Activated T-helper 2 cell treated with anti-CD3 and anti-CD28 coated beads, Interferon-gamma antibody, Interleukin-2, Interleukin-4, amounts not matched to agents 10 μg/mL and 5 μg/mL and 100 μg/mL, durations not matched to agents 14 hours and 24 hours and 36 hours (primary cell): Measurements from ENCODE around the gene WFIKKN1. TPM values are rescaled to one million over a fixed set of nuclear protein-coding genes. Genes with fewer than 3 reads are reported as not detected.

Source experiments
- DNase-seq: peaks from one replicate; pipeline ENCODE4 v3.0.0; 2021; ENCODE audit warnings: low spot score
- H3K27ac Mint-ChIP-seq: one replicate; pipeline ENCODE4 v1.8.0; 2021; ENCODE audit warnings: mixed read lengths
- H3K27me3 Mint-ChIP-seq: one replicate; pipeline ENCODE4 v1.8.0; 2021; ENCODE audit warnings: low read depth, mixed read lengths
- H3K36me3 Mint-ChIP-seq: one replicate; pipeline ENCODE4 v1.8.0; 2021; ENCODE audit warnings: low read depth, mixed read lengths
- H3K4me1 Mint-ChIP-seq: one replicate; pipeline ENCODE4 v1.8.0; 2021; ENCODE audit warnings: low read depth, mixed read lengths
- H3K4me3 Mint-ChIP-seq: one replicate; pipeline ENCODE4 v1.8.0; 2021; ENCODE audit warnings: low read depth, mild to moderate bottlenecking, moderate library complexity, mixed read lengths
- H3K9me3 Mint-ChIP-seq: one replicate; pipeline ENCODE4 v1.8.0; 2021; ENCODE audit warnings: mixed read lengths
- intact Hi-C: fragments of 100-400 bp; cut with micrococcal nuclease; formaldehyde crosslinking; loops from one replicate; pipeline ENCODE4 v1.15.1; 2023
- total RNA-seq: library from RNA; stranded (reverse); gene quantifications from 2 replicates; pipeline ENCODE4 v1.2.3, GENCODE V29; 2022

WFIKKN1 gene
- total RNA-seq, 1 donor from 2014 or later: 0.57 TPM

DNA sequence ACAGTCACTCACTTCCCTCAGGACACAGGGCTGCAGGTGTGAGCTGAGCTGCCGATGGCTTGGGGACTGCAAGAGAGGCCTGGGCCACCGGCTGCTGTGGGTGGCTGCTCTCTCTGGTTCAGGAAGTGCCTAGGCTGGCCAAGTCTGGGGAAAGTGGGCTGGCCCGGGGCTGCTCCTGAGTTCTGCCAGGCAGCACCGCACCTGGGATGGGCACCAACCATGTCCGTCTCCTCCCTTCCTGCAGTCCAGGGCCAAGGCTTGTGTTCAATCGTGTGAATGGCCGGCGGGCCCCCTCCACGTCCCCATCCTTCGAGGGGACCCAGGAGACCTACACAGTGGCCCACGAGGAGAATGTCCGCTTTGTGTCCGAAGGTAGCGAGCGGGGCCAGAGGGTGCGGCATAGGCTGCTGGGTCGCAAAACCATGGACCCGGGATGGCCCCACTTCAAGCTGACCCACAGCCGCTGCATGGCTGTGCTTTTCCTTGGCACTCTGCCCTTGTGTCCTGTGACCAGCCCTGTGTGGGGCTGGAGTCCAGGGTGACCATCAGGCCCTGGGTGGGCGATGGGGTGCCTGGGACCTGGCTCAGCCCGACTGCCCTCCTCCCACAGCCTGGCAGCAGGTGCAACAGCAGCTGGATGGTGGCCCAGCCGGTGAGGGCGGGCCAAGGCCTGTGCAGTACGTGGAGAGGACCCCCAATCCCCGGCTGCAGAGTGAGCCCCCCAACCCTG, 16.6 kb downstream of the WFIKKN1 start:
- no peak for DNase-seq
- H3K4me1 Mint-ChIP-seq: peaks cover 4% of the 10 kb centered on the region
- H3K27me3 Mint-ChIP-seq: no peaks in the 10 kb centered on the region
- peaks cover 16% of the 10 kb centered on the region for H3K36me3 Mint-ChIP-seq
- intact Hi-C loops: loop anchor here (10.0 kb wide), 1 partner anchor 967 kb away; the partner anchor contains the start of genes CRAMP1 and IFT140
- no peaks in the 10 kb centered on the region for H3K9me3 Mint-ChIP-seq
- no peak overlapping the region for H3K27ac Mint-ChIP-seq
- H3K4me3 Mint-ChIP-seq: no peak overlapping the region

- Mint-ChIP-seq H3K4me3 (peak overlapping the region; percentile 82), H3K27ac (peak overlapping the region; percentile 74), H3K9me3 (no peaks in the 10 kb centered on the region), H3K27me3 (no peaks in the 10 kb centered on the region), H3K4me1 (peaks cover 4% of the 10 kb centered on the region), H3K36me3 (peaks cover 16% of the 10 kb centered on the region)
- intact Hi-C loops: loop anchor here (10.0 kb wide), 1 partner anchor 967 kb away; the partner anchor contains the start of genes CRAMP1 and IFT140
- DNase-seq: no peak
These were observed 17.4 kb downstream of the WFIKKN1 start for GRCh38 chr16:648071-648780.

DNA sequence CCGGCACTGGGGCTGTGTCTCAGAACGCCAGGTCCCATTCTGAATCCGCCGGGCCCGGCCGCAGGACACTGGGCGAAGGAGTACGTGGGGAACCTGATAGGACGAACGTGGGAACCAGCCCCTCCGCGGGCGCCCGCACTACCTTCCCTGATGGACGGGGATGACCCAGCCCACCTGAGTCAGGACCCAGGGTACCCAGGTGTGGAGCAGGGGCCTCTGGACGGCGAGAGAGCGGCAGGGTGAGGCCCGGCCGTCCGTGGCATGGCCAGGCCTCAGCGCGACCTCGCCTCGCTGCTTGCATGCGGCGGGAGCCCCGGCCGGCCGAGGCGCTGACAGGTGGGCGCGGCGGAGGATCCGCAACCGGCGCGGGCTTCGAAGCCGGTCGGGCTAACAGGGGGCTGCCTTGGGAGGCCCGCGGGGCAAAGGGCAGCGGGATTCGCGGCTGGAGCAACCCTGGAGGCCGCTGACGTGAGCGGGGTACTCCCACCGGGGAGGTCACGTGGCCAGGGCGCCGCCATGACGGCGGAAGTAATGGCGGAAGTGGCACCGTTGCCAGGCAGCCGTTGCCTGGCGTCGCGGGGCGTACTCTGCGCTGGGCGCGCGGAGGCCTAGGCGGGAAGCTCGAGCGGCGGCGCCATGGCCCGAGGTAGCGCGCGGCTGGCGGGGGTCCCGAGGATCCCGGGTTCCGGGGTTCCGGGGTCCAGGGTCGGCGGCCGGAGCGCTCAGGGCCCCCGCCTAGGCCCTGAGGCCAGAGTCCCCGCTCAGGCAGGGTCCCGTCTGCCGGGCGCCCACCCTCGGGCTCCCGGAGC, 18.2 kb downstream of the WFIKKN1 start, which contains the start of gene WDR90:
WDR90 (plus strand) TSS at position 585 of the 809 bp plus-strand sequence; CDS start at position 637, 52 bp downstream.
- Mint-ChIP-seq H3K27me3 (no peaks in the 10 kb centered on the region), H3K4me1 (peaks cover 4% of the 10 kb centered on the region), H3K4me3 (peak within 1 kb of the TSS; percentile 82), H3K9me3 (no peaks in the 10 kb centered on the region), H3K36me3 (peaks cover 10% of the 10 kb centered on the region), H3K27ac (peak within 1 kb of the TSS; percentile 74)
- intact Hi-C loops: loop anchor here (1.0 to 10.0 kb wide), 2 partner anchors 8 to 966 kb away; partner anchors contain the start of genes CRAMP1, IFT140 and MCRIP2
- DNase-seq: peak; percentile 91

DNA sequence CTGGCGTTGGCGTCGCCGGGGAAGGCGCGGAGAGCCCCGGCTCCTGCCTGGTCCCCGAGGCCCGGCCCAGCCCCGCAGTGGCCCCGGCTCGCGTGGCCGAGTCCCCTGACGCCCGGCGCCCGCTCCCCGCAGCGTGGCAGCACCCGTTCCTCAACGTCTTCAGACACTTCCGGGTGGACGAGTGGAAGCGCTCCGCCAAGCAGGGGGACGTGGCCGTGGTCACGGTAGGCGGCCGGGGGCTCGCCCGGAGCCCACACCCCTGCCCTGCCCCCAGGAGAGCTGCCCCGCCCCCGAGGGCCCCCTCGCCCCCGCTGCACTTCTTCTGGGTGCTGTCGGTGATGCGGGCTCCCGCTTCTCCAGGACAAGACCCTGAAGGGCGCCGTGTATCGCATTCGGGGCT, 18.8 kb downstream of the WFIKKN1 start:
- Mint-ChIP-seq H3K4me3 (peak overlapping the region; percentile 72), H3K4me1 (peaks cover 3% of the 10 kb centered on the region), H3K27me3 (no peaks in the 10 kb centered on the region), H3K9me3 (no peaks in the 10 kb centered on the region), H3K36me3 (peaks cover 6% of the 10 kb centered on the region), H3K27ac (no peak overlapping the region)
- DNase-seq: no peak
- intact Hi-C loops: loop anchor here (1.0 to 10.0 kb wide), 2 partner anchors 8 to 965 kb away; partner anchors contain the start of genes CRAMP1, IFT140 and MCRIP2

GRCh38 chr16:651844-652243, 21.1 kb downstream of the WFIKKN1 start:
- Mint-ChIP-seq H3K27ac (no peak overlapping the region), H3K36me3 (no peaks in the 10 kb centered on the region), H3K4me3 (no peak overlapping the region)

DNA sequence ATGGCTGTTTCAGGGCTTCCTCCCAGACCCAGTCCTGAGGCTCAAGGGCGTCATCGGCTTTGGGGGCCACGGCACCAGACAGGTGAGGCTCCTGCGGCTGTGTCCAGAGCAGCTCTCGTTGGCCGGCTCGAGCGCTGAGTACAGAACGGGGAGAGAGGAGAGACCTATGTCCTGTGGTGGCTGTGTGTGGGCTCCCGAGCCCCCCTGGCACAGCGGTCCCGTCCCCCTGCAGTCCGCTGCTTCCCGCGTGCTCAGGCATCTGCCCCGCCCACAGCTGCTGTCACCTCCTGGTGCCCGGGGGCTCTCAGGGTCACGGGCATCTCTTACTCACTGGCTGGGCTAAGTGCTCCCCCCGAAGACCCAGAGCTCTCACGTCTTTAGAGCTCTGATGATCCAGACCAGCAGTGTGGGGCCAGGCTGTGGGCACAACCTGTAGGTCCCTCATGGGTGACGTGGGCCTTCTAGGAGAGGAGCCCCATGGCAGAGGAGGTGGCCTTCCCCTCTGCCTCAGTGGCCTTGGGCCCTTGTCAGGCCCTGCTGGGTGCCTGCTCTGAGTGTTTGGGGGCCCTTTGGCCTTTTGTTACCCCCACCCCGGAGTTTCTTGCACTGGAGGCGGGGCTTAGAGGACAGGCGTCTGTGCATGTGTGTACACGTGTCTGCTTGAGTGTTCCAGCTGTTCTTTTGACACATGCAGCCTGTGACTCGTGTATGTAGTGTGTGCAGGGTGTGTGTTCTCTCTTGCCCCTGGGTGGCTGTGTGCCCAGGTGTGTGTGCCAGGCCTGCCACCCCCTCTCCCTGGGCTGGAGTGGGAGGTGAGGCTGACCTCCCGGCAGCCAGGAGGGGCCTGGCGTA, 21.9 kb downstream of the WFIKKN1 start:
- Mint-ChIP-seq H3K36me3 (no peaks in the 10 kb centered on the region), H3K4me3 (no peak overlapping the region), H3K27ac (no peak overlapping the region), H3K4me1 (peaks cover 2% of the 10 kb centered on the region), H3K27me3 (no peaks in the 10 kb centered on the region), H3K9me3 (no peaks in the 10 kb centered on the region)
- DNase-seq: no peak
- intact Hi-C loops: no loop called here

More at GRCh38 chr16:651844-652243, 21.1 kb downstream of the WFIKKN1 start:
- Mint-ChIP-seq H3K27me3 (no peaks in the 10 kb centered on the region), H3K4me1 (peaks cover 2% of the 10 kb centered on the region), H3K9me3 (no peaks in the 10 kb centered on the region)
- no peak for DNase-seq
- intact Hi-C loops: no loop called here

GRCh38 chr16:654034-654433, 23.2 kb downstream of the WFIKKN1 start:
- Mint-ChIP-seq H3K27me3 (no peaks in the 10 kb centered on the region), H3K27ac (no peak overlapping the region), H3K4me1 (peaks cover 2% of the 10 kb centered on the region), H3K9me3 (no peaks in the 10 kb centered on the region), H3K36me3 (no peaks in the 10 kb centered on the region), H3K4me3 (no peak overlapping the region)
- intact Hi-C loops: no loop called here
- DNase-seq: no peak

DNA sequence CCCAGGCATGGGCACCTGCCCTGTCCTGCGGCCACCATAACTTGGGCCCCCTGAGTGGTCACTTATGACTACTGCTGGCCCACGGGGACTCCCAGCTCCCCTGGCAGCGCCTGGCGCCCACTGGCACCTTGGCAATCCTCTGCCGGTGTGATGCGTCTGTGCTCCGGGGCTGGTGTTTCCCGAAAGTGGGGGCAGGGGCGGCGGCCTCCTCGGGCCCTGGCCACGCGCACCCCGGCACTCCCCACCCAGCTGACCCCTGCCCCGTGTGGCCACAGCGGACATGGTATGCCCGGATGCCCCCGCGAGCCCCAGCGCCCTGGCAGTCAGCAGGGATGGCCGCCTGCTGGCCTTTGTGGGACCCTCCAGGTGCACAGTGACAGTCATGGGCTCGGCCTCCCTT, 26.7 kb downstream of the WFIKKN1 start:
- no peak overlapping the region for H3K4me3 Mint-ChIP-seq
- H3K27me3 Mint-ChIP-seq: no peaks in the 10 kb centered on the region
- DNase-seq: no peak
- H3K36me3 Mint-ChIP-seq: no peaks in the 10 kb centered on the region
- H3K9me3 Mint-ChIP-seq: no peaks in the 10 kb centered on the region
- peaks cover 3% of the 10 kb centered on the region for H3K4me1 Mint-ChIP-seq
- no peak overlapping the region for H3K27ac Mint-ChIP-seq
- intact Hi-C loops: no loop called here

- H3K36me3 Mint-ChIP-seq: no peaks in the 10 kb centered on the region
- H3K4me1 Mint-ChIP-seq: peaks cover 3% of the 10 kb centered on the region
- no peak overlapping the region for H3K27ac Mint-ChIP-seq
- H3K4me3 Mint-ChIP-seq: no peak overlapping the region
- intact Hi-C loops: no loop called here
- no peaks in the 10 kb centered on the region for H3K27me3 Mint-ChIP-seq
- H3K9me3 Mint-ChIP-seq: no peaks in the 10 kb centered on the region
- DNase-seq: no peak
These were observed 28.1 kb downstream of the WFIKKN1 start for GRCh38 chr16:658679-659571.

- H3K4me3 Mint-ChIP-seq: no peak overlapping the region
- H3K36me3 Mint-ChIP-seq: no peaks in the 10 kb centered on the region
- no peaks in the 10 kb centered on the region for H3K27me3 Mint-ChIP-seq
- no peak for DNase-seq
- H3K4me1 Mint-ChIP-seq: peaks cover 3% of the 10 kb centered on the region
- no peaks in the 10 kb centered on the region for H3K9me3 Mint-ChIP-seq
- H3K27ac Mint-ChIP-seq: no peak overlapping the region
- intact Hi-C loops: no loop called here
These were observed 28.8 kb downstream of the WFIKKN1 start for GRCh38 chr16:659618-660017.

GRCh38 chr16:660132-660458, 29.3 kb downstream of the WFIKKN1 start:
- no peaks in the 10 kb centered on the region for H3K27me3 Mint-ChIP-seq
- H3K36me3 Mint-ChIP-seq: no peaks in the 10 kb centered on the region
- intact Hi-C loops: no loop called here
- peaks cover 3% of the 10 kb centered on the region for H3K4me1 Mint-ChIP-seq
- no peak overlapping the region for H3K27ac Mint-ChIP-seq
- H3K4me3 Mint-ChIP-seq: no peak overlapping the region
- H3K9me3 Mint-ChIP-seq: no peaks in the 10 kb centered on the region
- no peak for DNase-seq
